ENCODE results near the gene NCCRP1.

Gene NCCRP1

DNA sequence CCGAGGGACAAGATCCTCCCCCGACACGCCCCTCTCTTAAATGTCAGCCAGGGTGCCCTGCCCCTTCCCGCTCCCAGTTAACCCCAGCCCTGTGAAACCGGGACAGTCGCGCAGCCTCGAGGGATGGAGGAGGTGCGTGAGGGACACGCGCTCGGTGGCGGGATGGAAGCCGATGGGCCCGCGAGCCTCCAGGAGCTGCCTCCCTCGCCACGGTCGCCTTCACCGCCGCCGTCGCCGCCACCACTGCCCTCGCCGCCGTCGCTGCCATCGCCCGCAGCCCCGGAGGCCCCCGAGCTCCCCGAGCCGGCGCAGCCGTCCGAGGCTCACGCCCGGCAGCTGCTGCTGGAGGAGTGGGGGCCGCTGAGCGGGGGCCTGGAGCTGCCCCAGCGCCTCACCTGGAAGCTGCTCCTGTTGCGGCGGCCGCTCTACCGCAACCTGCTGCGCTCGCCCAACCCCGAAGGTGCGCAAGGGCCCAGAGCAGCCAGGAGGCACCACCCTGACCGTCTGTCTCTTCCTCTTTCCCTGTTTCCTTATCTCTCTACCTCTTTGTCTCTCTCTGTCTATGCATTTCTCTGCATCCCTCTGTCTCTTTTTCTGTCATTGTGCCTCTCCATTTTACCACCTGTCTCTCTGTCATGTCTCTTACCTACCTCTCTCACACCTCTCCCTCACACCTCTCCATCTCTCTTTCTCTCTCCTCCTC, at the start of gene NCCRP1:
Gene NCCRP1 (plus strand): TSS at position 105 of the 703 bp plus-strand sequence. CDS start 19 bp downstream, at position 124.
- peak; percentile 19 for ATAC-seq
- TF ChIP-seq, protein P1, sequence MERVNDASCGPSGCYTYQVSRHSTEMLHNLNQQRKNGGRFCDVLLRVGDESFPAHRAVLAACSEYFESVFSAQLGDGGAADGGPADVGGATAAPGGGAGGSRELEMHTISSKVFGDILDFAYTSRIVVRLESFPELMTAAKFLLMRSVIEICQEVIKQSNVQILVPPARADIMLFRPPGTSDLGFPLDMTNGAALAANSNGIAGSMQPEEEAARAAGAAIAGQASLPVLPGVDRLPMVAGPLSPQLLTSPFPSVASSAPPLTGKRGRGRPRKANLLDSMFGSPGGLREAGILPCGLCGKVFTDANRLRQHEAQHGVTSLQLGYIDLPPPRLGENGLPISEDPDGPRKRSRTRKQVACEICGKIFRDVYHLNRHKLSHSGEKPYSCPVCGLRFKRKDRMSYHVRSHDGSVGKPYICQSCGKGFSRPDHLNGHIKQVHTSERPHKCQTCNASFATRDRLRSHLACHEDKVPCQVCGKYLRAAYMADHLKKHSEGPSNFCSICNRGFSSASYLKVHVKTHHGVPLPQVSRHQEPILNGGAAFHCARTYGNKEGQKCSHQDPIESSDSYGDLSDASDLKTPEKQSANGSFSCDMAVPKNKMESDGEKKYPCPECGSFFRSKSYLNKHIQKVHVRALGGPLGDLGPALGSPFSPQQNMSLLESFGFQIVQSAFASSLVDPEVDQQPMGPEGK (CRISPR knock-in tag; IDR thresholded peaks at IDR 0.05; ENCODE audit: borderline replicate concordance), result no peak
- no peak for TF ChIP-seq ZFP3 (CRISPR knock-in tag; IDR thresholded peaks at IDR 0.05)

DNA sequence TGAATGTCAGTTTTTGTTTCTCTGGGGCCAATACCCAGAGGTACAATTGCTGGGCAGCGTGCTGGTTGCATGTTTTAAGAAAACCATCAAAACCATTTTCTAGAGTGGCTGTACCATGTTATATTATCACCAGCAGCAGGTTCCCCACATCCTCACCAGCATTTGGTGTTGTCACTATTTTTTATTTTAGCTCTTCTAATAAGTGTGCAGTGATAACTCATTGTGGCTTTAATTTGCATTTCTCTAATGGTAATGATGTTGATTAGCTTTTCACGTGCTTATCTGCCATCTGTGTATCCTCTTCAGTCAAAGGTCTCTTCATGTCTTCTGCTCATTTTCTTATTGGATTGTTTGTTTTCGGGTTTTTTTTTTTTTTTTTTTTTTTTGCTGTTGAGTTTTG, 49.3 kb upstream of the NCCRP1 start:
- no peak for ATAC-seq
- TF ChIP-seq ZNF565 (CRISPR knock-in tag; conservative IDR thresholded peaks at IDR 0.05; ENCODE audit: low read depth) (no peak), TCF4 (CRISPR knock-in tag; IDR thresholded peaks at IDR 0.05; ENCODE audit: borderline replicate concordance) (no peak), OSR1 (CRISPR knock-in tag; IDR thresholded peaks at IDR 0.05) (no peak), GLIS3 (CRISPR knock-in tag; IDR thresholded peaks at IDR 0.05) (no peak), ZNF8 (CRISPR knock-in tag; IDR thresholded peaks at IDR 0.05) (no peak), CSDC2 (CRISPR knock-in tag; IDR thresholded peaks at IDR 0.05) (no peak), TOX (CRISPR knock-in tag; IDR thresholded peaks at IDR 0.05; ENCODE audit: borderline replicate concordance) (no peak), ZFP3 (CRISPR knock-in tag; IDR thresholded peaks at IDR 0.05) (no peak)
- TF ChIP-seq, protein P1 (CRISPR knock-in tag; IDR thresholded peaks at IDR 0.05; ENCODE audit: borderline replicate concordance), result no peak
- TF ChIP-seq, protein P2, sequence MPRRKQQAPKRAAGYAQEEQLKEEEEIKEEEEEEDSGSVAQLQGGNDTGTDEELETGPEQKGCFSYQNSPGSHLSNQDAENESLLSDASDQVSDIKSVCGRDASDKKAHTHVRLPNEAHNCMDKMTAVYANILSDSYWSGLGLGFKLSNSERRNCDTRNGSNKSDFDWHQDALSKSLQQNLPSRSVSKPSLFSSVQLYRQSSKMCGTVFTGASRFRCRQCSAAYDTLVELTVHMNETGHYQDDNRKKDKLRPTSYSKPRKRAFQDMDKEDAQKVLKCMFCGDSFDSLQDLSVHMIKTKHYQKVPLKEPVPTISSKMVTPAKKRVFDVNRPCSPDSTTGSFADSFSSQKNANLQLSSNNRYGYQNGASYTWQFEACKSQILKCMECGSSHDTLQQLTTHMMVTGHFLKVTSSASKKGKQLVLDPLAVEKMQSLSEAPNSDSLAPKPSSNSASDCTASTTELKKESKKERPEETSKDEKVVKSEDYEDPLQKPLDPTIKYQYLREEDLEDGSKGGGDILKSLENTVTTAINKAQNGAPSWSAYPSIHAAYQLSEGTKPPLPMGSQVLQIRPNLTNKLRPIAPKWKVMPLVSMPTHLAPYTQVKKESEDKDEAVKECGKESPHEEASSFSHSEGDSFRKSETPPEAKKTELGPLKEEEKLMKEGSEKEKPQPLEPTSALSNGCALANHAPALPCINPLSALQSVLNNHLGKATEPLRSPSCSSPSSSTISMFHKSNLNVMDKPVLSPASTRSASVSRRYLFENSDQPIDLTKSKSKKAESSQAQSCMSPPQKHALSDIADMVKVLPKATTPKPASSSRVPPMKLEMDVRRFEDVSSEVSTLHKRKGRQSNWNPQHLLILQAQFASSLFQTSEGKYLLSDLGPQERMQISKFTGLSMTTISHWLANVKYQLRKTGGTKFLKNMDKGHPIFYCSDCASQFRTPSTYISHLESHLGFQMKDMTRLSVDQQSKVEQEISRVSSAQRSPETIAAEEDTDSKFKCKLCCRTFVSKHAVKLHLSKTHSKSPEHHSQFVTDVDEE (CRISPR knock-in tag; IDR thresholded peaks at IDR 0.05), result no peak

GRCh38 chr19:39148939-39149529, 47.7 kb upstream of the NCCRP1 start:
- TF ChIP-seq ZNF8 (CRISPR knock-in tag; IDR thresholded peaks at IDR 0.05) (no peak), RARB (CRISPR knock-in tag; IDR thresholded peaks at IDR 0.05) (no peak), POU6F1 (CRISPR knock-in tag; IDR thresholded peaks at IDR 0.05; ENCODE audit: borderline replicate concordance, low read depth) (no peak), ZFP30 (CRISPR knock-in tag; IDR thresholded peaks at IDR 0.05) (no peak), ESRRG (CRISPR knock-in tag; IDR thresholded peaks at IDR 0.05) (no peak), SNAI2 (CRISPR knock-in tag; IDR thresholded peaks at IDR 0.05) (no peak), ZNF70 (CRISPR knock-in tag; IDR thresholded peaks at IDR 0.05) (no peak)
- ATAC-seq, result no peak

DNA sequence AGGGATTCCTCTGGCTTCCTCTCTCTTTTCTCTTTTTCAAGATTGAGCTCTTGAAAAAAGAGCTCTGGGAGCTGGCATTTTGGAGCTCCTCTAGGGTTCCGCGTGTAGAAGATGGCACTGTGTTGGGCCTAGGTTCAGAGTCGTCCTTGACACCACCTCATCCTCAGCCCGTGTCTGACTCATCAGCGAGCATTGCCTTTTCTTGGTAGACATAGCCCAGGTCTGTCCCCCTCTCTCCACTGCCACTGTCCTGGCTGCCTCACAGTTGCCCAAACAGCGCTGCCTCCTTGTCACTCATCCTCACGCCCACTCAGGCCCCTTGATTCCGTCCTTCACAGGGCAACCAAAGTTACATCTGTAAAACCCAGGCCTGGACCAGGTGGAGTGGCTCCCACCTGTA, 46.5 kb upstream of the NCCRP1 start:
- no peak for ATAC-seq
- TF ChIP-seq, protein P3, sequence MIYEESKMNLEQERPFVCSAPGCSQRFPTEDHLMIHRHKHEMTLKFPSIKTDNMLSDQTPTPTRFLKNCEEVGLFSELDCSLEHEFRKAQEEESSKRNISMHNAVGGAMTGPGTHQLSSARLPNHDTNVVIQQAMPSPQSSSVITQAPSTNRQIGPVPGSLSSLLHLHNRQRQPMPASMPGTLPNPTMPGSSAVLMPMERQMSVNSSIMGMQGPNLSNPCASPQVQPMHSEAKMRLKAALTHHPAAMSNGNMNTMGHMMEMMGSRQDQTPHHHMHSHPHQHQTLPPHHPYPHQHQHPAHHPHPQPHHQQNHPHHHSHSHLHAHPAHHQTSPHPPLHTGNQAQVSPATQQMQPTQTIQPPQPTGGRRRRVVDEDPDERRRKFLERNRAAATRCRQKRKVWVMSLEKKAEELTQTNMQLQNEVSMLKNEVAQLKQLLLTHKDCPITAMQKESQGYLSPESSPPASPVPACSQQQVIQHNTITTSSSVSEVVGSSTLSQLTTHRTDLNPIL (CRISPR knock-in tag; IDR thresholded peaks at IDR 0.05; ENCODE audit: low read depth), result no peak
- TF ChIP-seq TOX (CRISPR knock-in tag; IDR thresholded peaks at IDR 0.05; ENCODE audit: borderline replicate concordance) (no peak), OSR1 (CRISPR knock-in tag; IDR thresholded peaks at IDR 0.05) (no peak), ZC3H10 (CRISPR knock-in tag; IDR thresholded peaks at IDR 0.05) (no peak), ARNTL (CRISPR knock-in tag; IDR thresholded peaks at IDR 0.05; ENCODE audit: borderline replicate concordance, low read depth) (no peak), BACH2 (CRISPR knock-in tag; IDR thresholded peaks at IDR 0.05; ENCODE audit: borderline replicate concordance) (no peak), POU6F1 (CRISPR knock-in tag; IDR thresholded peaks at IDR 0.05; ENCODE audit: borderline replicate concordance, low read depth) (no peak), ISL1 (CRISPR knock-in tag; IDR thresholded peaks at IDR 0.05) (no peak), SNAI2 (CRISPR knock-in tag; IDR thresholded peaks at IDR 0.05) (no peak)
- TF ChIP-seq, protein P2 (CRISPR knock-in tag; IDR thresholded peaks at IDR 0.05), result no peak

All from SK-N-SH treated with all-trans-retinoic acid at 6 μM for 48 hours (cell line).